ENCODE measurements around the gene SUGP1. TPM values are rescaled to one million over a fixed set of nuclear protein-coding genes. Genes with fewer than 3 reads are reported as not detected.
"Not testable (repeated sequence)": the region's sequence is repeated elsewhere in the genome, so short reads cannot be mapped to it uniquely, and the experiment has no call there.

Gene SUGP1
- total and polyA plus RNA-seq, 5 experiments from 2014 or later = 24.7 to 97.9 (median 42.2) TPM

DNA sequence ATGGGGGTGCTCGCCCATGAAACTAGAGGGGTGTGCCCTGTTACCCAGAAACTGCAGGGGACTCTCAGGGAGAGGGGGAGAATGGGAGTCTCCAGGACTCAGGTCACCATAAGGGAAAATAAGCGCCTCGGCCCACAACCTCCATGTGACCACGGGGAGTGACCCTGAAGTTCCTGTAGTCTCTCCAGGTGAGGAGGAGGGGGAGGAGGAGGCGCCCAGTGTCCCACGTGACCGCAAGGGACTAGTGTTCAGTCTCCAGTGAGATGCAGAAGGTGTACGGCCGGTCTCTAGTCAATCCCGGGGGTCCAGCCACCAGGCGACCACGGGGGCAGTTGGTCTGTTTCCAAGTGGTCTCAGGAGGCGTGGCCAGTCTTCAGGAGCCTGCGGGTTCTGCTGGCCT lies 63.2 kb downstream of the SUGP1 start:
- peaks cover 33 to 78% (median 44%) of the 10 kb centered on the region in 5 donors for H3K27me3 Mint-ChIP-seq

DNA sequence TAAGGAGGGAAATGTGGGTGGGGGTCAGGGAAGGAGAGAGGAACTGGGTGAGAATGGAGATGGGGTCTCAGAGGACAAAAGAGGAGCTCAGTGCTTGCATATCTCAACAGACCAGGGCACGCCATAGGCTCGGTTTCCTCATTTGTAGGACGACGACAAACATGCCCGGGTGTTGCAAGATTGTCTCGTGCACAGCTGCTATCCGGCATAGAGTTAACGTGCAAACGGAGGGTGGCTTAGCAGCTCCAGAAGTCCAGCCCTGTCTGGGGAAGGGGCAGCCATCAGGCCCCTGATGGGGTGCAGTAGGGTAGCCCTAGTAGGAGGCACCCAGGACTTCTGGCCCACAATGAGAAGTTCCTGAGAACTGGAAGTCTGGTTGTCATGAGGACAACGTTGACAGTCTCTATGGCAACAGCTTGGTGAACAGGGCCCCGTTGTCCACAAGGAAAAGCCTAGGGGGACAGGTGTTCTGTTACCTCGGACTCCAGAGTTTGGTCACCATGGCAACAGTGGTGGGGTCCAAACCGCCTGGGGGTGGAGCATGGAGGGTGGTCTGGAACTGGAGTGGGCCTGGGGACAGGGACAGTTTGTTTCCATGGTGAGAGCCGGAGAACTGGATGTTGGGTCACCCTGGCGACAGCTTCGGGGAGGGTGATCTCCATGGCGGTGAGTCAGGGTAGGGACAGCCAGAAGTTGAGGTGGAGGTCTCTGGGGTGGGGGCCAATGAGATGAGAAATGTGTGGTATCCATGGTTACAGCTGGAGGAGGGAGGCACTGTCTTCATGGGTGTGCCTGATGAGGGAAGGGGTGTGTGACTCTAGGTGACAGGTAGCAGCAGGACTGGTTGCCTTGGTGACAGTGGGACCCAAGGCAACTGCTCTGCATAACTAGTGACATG lies 64.0 kb downstream of the SUGP1 start:
- POLR2A ChIA-PET = no interaction called here
- Mint-ChIP-seq H3K4me1 (peaks cover 0 to 12% (median 4%) of the 10 kb centered on the region in 4 donors), H3K27ac (no peak overlapping the region), H3K27me3 (peaks cover 34 to 79% (median 47%) of the 10 kb centered on the region in 5 donors), H3K36me3 (peaks cover 0 to 5% (median 0%) of the 10 kb centered on the region in 3 donors), H3K9me3 (peaks cover 0 to 3% (median 0%) of the 10 kb centered on the region in 9 donors), H3K4me3 (peak overlapping the region in 1 of 10 donors; percentile 29)
- no peak for DNase-seq
- no peak for ATAC-seq

More for the DNA sequence above, 63.2 kb downstream of the SUGP1 start:
- Mint-ChIP-seq H3K4me3 (no peak overlapping the region), H3K9me3 (peaks cover 0 to 3% (median 0%) of the 10 kb centered on the region in 9 donors), H3K27ac (no peak overlapping the region), H3K36me3 (peaks cover 0 to 5% (median 0%) of the 10 kb centered on the region in 3 donors), H3K4me1 (peaks cover 4 to 16% (median 9%) of the 10 kb centered on the region in 4 donors)
- ATAC-seq = no peak
- DNase-seq = no peak
- POLR2A ChIA-PET = no interaction called here

DNA sequence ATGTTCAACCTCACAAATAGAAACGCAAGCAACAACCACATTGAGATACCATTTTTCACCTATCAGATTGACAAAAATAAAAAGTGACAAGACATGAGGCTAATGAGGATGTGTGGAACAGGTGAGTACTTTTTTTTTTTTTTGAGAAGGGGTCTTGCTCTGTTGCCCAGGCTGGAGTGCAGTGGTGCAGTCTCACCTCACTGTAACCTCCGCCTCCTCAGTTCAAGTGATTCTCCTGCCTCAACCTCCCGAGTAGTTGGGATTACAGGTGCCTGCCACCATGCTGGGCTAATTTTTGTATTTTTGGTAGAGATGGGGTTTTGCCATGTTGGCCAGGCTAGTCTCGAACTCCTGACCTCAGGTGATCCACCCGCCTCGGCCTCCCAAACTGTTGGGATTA lies 66.9 kb downstream of the SUGP1 start:
- peaks cover 35 to 73% (median 48%) of the 10 kb centered on the region in 5 donors for H3K27me3 Mint-ChIP-seq
- ATAC-seq, H3K27ac Mint-ChIP-seq, H3K9me3 Mint-ChIP-seq, H3K36me3 Mint-ChIP-seq, H3K4me1 Mint-ChIP-seq, H3K4me3 Mint-ChIP-seq, POLR2A ChIA-PET, DNase-seq: not testable (repeated sequence)

DNA sequence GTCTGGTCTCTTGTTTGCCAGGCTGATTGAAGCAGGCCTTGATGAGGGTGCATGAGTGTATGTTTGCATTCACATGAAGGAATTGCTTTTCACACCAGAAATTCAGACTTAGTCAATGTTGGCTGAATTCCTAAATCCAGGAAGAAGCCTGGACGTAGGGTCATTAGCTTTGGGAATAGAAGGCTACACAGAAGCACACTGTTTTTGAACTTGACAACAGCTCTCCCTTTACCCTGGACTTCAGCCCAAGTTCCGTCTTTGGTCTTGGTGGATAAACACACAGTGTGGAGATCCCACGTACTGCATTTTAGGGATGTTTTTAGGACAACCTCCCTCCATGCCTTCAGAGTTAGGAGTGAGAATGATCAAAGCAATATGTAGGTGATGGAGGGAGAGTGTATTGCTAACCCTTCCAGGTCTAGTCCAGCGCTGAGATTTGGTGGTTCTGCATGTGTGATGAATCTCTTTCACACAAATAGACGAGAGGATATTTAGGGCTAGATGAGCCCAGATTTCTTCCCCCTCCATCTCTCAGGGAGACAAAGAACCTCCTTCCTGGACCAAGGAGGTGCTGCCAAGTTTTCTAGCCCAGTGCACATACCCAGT lies 70.0 kb downstream of the SUGP1 start:
- Mint-ChIP-seq H3K27me3 (peaks cover 24 to 51% (median 36%) of the 10 kb centered on the region in 5 donors), H3K27ac (peak overlapping the region in 1 of 10 donors; percentile 60), H3K4me1 (no peaks in the 10 kb centered on the region), H3K4me3 (no peak overlapping the region), H3K36me3 (no peaks in the 10 kb centered on the region), H3K9me3 (no peaks in the 10 kb centered on the region)
- DNase-seq = no peak
- no peak for ATAC-seq
- POLR2A ChIA-PET = no interaction called here

DNA sequence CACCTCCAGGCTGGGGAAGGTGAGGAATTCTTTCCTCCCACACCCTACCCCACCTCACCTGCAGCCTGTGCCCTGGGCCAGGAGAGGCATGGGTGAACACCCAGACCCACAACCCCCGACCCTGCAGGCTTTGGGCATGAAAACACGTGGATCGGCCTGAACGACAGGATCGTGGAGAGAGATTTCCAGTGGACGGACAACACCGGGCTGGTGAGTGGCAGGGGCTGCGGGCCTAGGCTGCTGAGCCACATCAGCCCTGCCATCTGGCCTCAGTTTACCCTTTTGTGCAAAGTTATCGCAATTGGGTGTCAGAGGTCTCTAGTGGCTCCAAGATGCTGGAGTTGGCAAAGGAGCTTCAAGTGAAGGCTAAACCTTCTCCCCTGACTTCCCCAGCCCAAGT lies 79.8 kb downstream of the SUGP1 start:
- POLR2A ChIA-PET = no interaction called here
- no peak overlapping the region for H3K27ac Mint-ChIP-seq

DNA sequence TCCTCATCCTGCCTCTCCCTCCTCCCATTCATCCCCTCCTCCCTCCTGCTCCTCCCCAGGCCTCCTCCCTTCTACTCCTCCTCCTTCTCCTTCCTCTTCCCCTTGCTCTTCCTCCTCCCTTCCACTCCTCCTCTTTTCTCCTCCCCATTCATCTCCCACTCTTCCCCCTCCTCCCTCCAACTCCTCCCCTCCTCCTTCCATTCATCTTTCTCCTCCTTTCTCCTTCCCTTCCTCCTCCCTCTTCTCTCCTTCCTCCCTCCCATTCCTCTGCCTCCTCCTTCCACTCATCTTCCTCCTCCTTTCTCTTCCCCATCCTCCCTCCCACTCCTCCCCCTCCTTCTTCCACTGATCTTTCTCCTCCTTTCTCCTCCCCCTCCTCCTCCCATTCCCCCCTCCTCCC lies 80.6 kb downstream of the SUGP1 start:
- ATAC-seq (no peak), DNase-seq (no peak)
- H3K9me3 Mint-ChIP-seq = peaks cover 0 to 16% (median 7%) of the 10 kb centered on the region in 9 donors
- no peaks in the 10 kb centered on the region for H3K4me1 Mint-ChIP-seq
- H3K27ac Mint-ChIP-seq = no peak overlapping the region
- POLR2A ChIA-PET = no interaction called here
- H3K36me3 Mint-ChIP-seq = peaks cover 0 to 10% (median 0%) of the 10 kb centered on the region in 3 donors
- peaks cover 9 to 36% (median 22%) of the 10 kb centered on the region in 5 donors for H3K27me3 Mint-ChIP-seq
- no peak overlapping the region for H3K4me3 Mint-ChIP-seq

More for the DNA sequence above, 79.8 kb downstream of the SUGP1 start:
- Mint-ChIP-seq H3K36me3 (peaks cover 0 to 10% (median 0%) of the 10 kb centered on the region in 3 donors), H3K9me3 (peaks cover 0 to 12% (median 7%) of the 10 kb centered on the region in 9 donors), H3K4me1 (no peaks in the 10 kb centered on the region), H3K4me3 (no peak overlapping the region), H3K27me3 (peaks cover 9 to 36% (median 22%) of the 10 kb centered on the region in 5 donors)
- no peak for DNase-seq
- no peak for ATAC-seq

DNA sequence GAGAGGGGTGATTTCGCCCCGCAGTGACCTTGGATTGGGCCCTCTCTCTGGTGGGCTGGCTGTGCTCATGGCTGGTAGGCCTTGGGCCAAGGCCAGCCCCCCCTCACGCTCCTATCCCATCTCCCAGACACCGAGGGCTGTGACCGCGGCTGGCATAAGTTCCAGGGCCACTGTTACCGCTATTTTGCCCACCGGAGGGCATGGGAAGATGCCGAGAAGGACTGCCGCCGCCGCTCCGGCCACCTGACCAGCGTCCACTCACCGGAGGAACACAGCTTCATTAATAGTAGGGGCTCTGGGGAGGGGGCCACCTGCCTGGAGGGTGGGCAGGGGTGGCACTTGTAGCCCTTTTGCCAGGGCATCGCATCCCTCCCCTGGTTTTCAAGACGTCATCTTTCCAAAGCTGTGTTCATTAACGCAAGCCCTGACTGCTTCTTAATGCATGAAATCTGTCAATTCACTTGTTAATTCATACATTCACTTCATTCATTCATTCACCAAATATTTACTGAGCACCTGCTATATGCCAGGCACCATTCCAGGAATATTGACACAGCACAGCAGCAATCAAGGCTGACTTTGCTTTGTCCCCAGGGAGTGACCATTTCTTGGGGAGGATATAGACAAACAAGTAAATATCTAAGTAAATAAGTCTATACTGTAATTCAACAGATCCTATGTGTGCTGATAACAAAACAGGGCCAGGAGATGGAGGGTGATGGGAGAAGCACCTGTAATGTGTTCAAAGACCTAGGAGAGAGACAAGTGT lies 82.0 kb downstream of the SUGP1 start:
- H3K4me1 Mint-ChIP-seq = no peaks in the 10 kb centered on the region
- H3K27ac Mint-ChIP-seq = no peak overlapping the region
- DNase-seq = no peak
- peaks cover 0 to 16% (median 6%) of the 10 kb centered on the region in 3 donors for H3K36me3 Mint-ChIP-seq
- H3K27me3 Mint-ChIP-seq = peaks cover 9 to 34% (median 22%) of the 10 kb centered on the region in 5 donors
- POLR2A ChIA-PET = no interaction called here
- ATAC-seq = no peak
- H3K4me3 Mint-ChIP-seq = no peak overlapping the region
- peaks cover 0 to 30% (median 7%) of the 10 kb centered on the region in 9 donors for H3K9me3 Mint-ChIP-seq

DNA sequence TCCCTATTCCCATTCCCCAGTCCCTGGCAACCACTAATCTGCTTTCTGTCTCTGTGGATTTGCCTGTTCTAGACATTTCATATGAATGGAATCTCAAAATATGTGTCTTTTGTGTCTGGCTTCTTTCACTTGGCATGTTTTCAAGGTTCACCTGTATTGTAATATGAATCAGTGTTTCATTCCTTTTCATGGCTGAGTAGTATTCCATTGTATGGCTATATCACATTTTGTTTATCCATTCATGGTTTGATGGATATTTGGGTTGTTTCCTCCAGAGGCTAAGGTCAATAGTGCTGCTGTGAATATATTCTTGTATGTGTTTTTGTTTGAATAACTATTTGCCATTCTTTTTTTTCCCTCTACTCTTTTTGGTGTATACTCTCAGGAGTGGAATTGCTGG lies 84.1 kb downstream of the SUGP1 start:
- DNase-seq = no peak

DNA sequence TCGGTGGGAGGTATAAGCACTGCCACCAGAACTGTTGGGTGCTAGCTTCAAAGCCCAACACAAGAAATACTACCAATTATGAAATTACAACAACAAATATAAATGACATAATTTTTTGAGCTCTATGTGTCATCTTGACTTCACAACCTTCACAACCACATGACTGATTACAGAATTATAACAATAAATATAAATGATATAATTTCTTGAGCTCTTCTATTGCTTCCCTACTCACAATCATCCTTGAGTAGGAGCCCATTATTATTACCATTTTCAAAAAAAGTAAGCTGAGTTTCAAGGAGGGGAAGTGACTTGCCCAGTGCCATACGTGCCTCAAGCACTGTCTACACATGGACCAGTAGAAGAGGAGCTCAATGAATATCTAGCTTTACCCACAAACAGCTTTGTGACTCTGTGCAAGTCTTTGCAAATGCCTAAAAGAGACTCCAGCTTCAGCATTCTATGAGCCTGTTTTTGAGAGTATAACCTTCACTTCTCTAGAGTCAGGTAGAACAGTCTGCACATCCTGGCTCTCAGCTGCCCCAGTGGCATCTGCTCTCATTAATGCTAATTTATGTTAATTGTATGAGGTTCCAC lies 86.0 kb downstream of the SUGP1 start:
- POLR2A ChIA-PET = no interaction called here
- Mint-ChIP-seq H3K4me3 (no peak overlapping the region), H3K9me3 (peaks cover 0 to 36% (median 7%) of the 10 kb centered on the region in 9 donors), H3K36me3 (peaks cover 0 to 17% (median 6%) of the 10 kb centered on the region in 3 donors), H3K27ac (no peak overlapping the region), H3K4me1 (no peaks in the 10 kb centered on the region), H3K27me3 (peaks cover 6 to 25% (median 18%) of the 10 kb centered on the region in 5 donors)
- no peak for DNase-seq
- no peak for ATAC-seq

More for the DNA sequence above, 84.1 kb downstream of the SUGP1 start:
- Mint-ChIP-seq H3K9me3 (peaks cover 0 to 36% (median 7%) of the 10 kb centered on the region in 9 donors), H3K4me1 (no peaks in the 10 kb centered on the region), H3K27ac (no peak overlapping the region), H3K36me3 (peaks cover 0 to 17% (median 6%) of the 10 kb centered on the region in 3 donors), H3K4me3 (no peak overlapping the region), H3K27me3 (peaks cover 9 to 36% (median 25%) of the 10 kb centered on the region in 5 donors)
- no peak for ATAC-seq
- POLR2A ChIA-PET = no interaction called here

DNA sequence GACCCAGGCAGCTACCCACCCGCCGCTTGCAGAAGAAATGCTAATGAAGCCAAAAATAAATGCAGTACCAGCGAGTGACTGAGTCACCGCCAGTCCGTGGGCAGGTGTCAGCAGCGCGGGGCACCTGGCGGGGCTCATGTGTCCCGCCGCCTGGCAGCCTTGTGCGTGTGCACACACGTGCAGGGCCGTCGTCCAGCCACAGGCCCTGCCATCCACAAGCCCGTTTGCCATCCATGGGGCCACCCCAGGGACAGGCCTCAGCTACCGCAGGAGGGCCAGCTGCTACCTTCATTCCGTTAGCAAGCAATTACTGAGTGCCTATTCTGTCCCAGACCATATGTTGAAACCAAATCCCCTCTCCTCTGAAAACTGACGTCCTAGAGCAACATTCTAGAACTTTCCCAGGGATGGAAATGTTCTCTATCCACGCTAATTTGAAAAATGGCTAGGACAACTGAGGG lies 88.0 kb downstream of the SUGP1 start:
- DNase-seq = no peak
- Mint-ChIP-seq H3K36me3 (peaks cover 0 to 13% (median 6%) of the 10 kb centered on the region in 3 donors), H3K9me3 (peaks cover 0 to 35% (median 7%) of the 10 kb centered on the region in 9 donors), H3K4me1 (no peaks in the 10 kb centered on the region), H3K27ac (no peak overlapping the region), H3K27me3 (peaks cover 6 to 22% (median 18%) of the 10 kb centered on the region in 5 donors), H3K4me3 (no peak overlapping the region)
- POLR2A ChIA-PET = no interaction called here
- ATAC-seq = no peak

DNA sequence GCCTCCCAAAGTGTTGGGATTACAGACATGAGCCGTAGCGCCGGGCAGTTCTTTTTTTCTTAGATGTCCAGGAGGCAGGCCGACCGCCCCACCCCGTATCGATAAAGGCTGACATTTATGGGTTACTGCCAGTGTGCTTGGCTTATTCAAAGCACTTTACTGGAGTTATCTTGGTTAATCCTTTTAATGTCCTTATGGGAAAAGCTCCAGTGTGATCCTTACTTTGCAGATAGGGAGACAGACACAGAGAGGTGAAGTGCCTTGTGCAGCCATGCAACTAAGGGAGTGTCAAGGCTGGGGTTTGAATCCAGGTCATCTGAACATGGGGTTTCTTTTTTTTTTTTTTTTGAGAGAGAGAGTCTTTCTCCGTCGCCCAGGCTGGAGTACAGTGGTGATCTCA lies 89.3 kb downstream of the SUGP1 start:
- POLR2A ChIA-PET = no interaction called here
- peaks cover 0 to 30% (median 3%) of the 10 kb centered on the region in 9 donors for H3K9me3 Mint-ChIP-seq
- no peak overlapping the region for H3K4me3 Mint-ChIP-seq
- ATAC-seq (no peak), DNase-seq (no peak)
- H3K36me3 Mint-ChIP-seq = peaks cover 0 to 9% (median 6%) of the 10 kb centered on the region in 3 donors
- H3K27me3 Mint-ChIP-seq = peaks cover 3 to 25% (median 16%) of the 10 kb centered on the region in 5 donors
- H3K27ac Mint-ChIP-seq = no peak overlapping the region
- no peaks in the 10 kb centered on the region for H3K4me1 Mint-ChIP-seq

DNA sequence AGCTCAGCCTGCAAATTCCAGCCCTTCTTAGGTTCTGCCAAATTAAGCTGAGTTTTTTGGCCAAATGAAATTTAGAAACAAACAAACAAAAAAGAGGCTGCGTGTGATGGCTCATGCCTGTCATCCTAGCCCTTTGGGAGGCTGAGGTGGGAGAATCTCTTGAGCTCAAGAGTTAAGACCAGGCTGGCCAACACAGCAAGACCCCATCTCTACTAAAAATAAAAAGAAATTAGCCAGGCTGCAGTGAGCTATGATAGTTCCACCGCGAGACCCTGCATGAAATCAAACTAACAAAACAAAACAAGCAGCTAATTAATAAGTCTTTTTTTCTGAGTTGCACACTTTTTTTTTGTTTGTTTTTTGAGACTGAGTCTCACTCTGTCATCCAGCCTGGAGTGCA lies 90.6 kb downstream of the SUGP1 start:
- peaks cover 0 to 21% (median 0%) of the 10 kb centered on the region in 9 donors for H3K9me3 Mint-ChIP-seq
- H3K4me1 Mint-ChIP-seq = peaks cover 0 to 7% (median 4%) of the 10 kb centered on the region in 4 donors
- peaks cover 0 to 7% (median 6%) of the 10 kb centered on the region in 3 donors for H3K36me3 Mint-ChIP-seq
- POLR2A ChIA-PET = no interaction called here
- DNase-seq = no peak
- no peak for ATAC-seq
- peak overlapping the region in 1 of 10 donors; percentile 53 for H3K27ac Mint-ChIP-seq
- H3K27me3 Mint-ChIP-seq = peaks cover 2 to 25% (median 18%) of the 10 kb centered on the region in 5 donors
- no peak overlapping the region for H3K4me3 Mint-ChIP-seq
